GM23248 (cell line): ENCODE data around the gene ARAP1. TPM values are rescaled to one million over a fixed set of nuclear protein-coding genes. Genes with fewer than 3 reads are reported as not detected.

ENCODE experiments used
- DNase-seq: peaks from one replicate; pipeline ENCODE4 v3.0.0-alpha.2; 2015
- H2AFZ ChIP-seq: fragments of 200-600 bp; sonication (generic); 2 replicates; pipeline ENCODE4 v1.6.1; 2016; ENCODE audit warnings: antibody characterized with exemption
- H3F3A ChIP-seq: fragments of 200-600 bp; sonication (generic); 2 replicates; pipeline ENCODE4 v1.6.1; 2016; ENCODE audit warnings: mild to moderate bottlenecking, antibody characterized with exemption, mixed run types; ENCODE audit not compliant: insufficient read depth
- H3K27ac ChIP-seq: fragments of 200-600 bp; sonication (generic); 2 replicates; pipeline ENCODE4 v1.5.1; 2016; ENCODE audit warnings: mild to moderate bottlenecking
- H3K27me3 ChIP-seq: fragments of 200-600 bp; sonication (generic); replicated peaks from 2 replicates; pipeline ENCODE4 v1.6.1; 2016; ENCODE audit warnings: mild to moderate bottlenecking; ENCODE audit not compliant: insufficient read depth
- H3K36me3 ChIP-seq: fragments of 200-600 bp; sonication (generic); 2 replicates; pipeline ENCODE4 v1.6.1; 2016; ENCODE audit warnings: low read depth, mild to moderate bottlenecking
- H3K4me1 ChIP-seq: fragments of 200-600 bp; sonication (generic); 2 replicates; pipeline ENCODE4 v1.6.1; 2016; ENCODE audit warnings: mild to moderate bottlenecking; ENCODE audit not compliant: insufficient read depth
- H3K4me2 ChIP-seq: fragments of 200-600 bp; sonication (generic); one replicate; pipeline ENCODE4 v1.6.1; 2016; ENCODE audit warnings: mild to moderate bottlenecking; ENCODE audit not compliant: unreplicated experiment
- H3K4me3 ChIP-seq: fragments of 200-600 bp; sonication (generic); 2 replicates; pipeline ENCODE4 v1.5.1; 2016; ENCODE audit warnings: mild to moderate bottlenecking
- H3K79me2 ChIP-seq: fragments of 200-600 bp; sonication (generic); 2 replicates; pipeline ENCODE4 v1.6.1; 2016; ENCODE audit warnings: mild to moderate bottlenecking; ENCODE audit not compliant: insufficient read depth
- H3K9ac ChIP-seq: fragments of 200-600 bp; sonication (generic); 2 replicates; pipeline ENCODE4 v1.6.1; 2016; ENCODE audit warnings: mild to moderate bottlenecking
- H3K9me2 ChIP-seq: fragments of 200-600 bp; sonication (generic); 2 replicates; pipeline ENCODE4 v1.6.1; 2016; ENCODE audit warnings: mixed run types, mild to moderate bottlenecking, moderate library complexity; ENCODE audit not compliant: insufficient read depth
- H3K9me3 ChIP-seq: fragments of 200-600 bp; sonication (generic); one replicate; pipeline ENCODE4 v1.6.1; 2017; ENCODE audit warnings: low read depth
- H4K20me1 ChIP-seq: fragments of 200-600 bp; sonication (generic); 2 replicates; pipeline ENCODE4 v1.6.0; 2016; ENCODE audit not compliant: insufficient read depth
- EZH2 ChIP-seq: fragments of 200-600 bp; sonication (generic); IDR thresholded peaks from 2 replicates; pipeline ENCODE4 v1.6.1; 2018; ENCODE audit warnings: antibody characterized with exemption, mild to moderate bottlenecking; ENCODE audit not compliant: insufficient read depth, poor library complexity, severe bottlenecking
- EZH2phosphoT487 ChIP-seq: fragments of 200-600 bp; sonication (generic); IDR thresholded peaks from 2 replicates; pipeline ENCODE4 v1.6.1; 2018; ENCODE audit warnings: antibody characterized with exemption, moderate library complexity, mild to moderate bottlenecking, low read depth; ENCODE audit not compliant: insufficient read depth
- WGBS, 2 experiments: methylation state at CpG; one replicate each; pipeline ENCODE4 v1.1.6; 2015 to 2017; ENCODE audit warnings: low lambda C conversion rate in 2 of 2, low coverage in 1 of 2; ENCODE audit errors: missing lambda C conversion rate in 2 of 2; 5-methylcytosine and 5-hydroxymethylcytosine counted together
- in situ Hi-C: fragments of 300-500 bp; cut with MboI; formaldehyde crosslinking; loops from 2 replicates; pipeline ENCODE4 v1.15.0; 2020
- polyA plus RNA-seq: library from polyadenylated mRNA; unstranded; fragments of >200 nt; fragmentation: Nextera tagmentation; extraction: Ambion mirVana; gene quantifications from 2 replicates; pipeline ENCODE4 v1.2.1, GENCODE V29; 2016
- total RNA-seq: library from RNA; depleted of rRNA; stranded (reverse); fragments of >200 nt; shearing (Covaris generic); gene quantifications from 2 replicates; pipeline ENCODE4 v1.2.3, GENCODE V29; 2014

ARAP1 gene
- total and polyA plus RNA-seq, 2 experiments from 2014 or later: 41.5 to 73.9 TPM

DNA sequence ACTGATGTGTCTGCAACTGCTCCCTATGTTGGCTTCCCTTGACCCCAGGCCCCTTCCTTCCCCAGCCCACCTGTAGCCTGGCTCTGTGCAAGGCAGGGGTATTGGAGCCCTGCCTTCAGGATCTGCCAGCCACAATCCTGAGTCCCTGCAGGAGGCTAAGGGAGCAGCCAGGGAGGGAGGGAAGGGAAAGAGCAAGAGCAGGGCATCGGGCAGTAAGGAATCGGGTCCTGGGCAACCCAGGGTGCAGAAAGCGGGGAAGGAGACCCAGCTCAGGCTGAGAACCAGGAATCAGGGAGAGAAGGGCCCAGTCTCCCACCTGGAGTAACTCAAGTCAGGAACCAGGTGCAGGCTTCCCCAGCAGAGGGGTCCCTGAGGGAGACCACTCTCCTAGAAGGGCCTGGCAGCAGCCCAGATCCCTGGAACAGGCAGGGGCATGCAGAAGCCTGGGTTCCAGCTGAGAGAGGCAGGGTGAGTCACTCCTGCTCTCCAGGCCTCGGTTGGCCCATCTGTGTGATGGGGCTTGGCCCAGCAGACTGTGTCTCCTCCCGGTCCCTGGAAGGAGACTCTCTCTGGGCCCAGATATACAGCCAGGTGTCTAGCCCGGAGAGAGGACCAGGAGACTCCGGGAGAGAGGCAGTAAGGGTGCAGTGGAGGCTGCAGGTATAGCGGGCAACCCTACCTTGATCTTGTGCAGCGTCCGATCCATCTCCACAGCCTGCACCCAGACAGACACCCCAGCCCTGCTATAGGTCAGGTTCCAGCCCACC, 28.3 kb upstream of the ARAP1 start:
- Histone ChIP-seq H3K36me3 (no peaks in the 10 kb centered on the region), H3K9me3 (no peaks in the 10 kb centered on the region), H3K79me2 (no peaks in the 10 kb centered on the region), H3F3A (no peaks in the 10 kb centered on the region), H3K4me1 (no peaks in the 10 kb centered on the region), H3K27ac (no peak overlapping the region), H3K9me2 (no peaks in the 10 kb centered on the region), H3K9ac (no peak overlapping the region), H3K27me3 (no peaks in the 10 kb centered on the region), H4K20me1 (no peaks in the 10 kb centered on the region), H3K4me2 (no peak overlapping the region), H3K4me3 (peak overlapping the region; percentile 54; the same call in 1 of the 2 replicates), H2AFZ (no peak overlapping the region)
- TF ChIP-seq EZH2 (no peak), EZH2phosphoT487 (no peak)
- 92 to 95% methylated on average over 10 of the region's 10 CpGs for WGBS, 2 experiments
- DNase-seq: no peak
- in situ Hi-C loops: no loop called here

DNA sequence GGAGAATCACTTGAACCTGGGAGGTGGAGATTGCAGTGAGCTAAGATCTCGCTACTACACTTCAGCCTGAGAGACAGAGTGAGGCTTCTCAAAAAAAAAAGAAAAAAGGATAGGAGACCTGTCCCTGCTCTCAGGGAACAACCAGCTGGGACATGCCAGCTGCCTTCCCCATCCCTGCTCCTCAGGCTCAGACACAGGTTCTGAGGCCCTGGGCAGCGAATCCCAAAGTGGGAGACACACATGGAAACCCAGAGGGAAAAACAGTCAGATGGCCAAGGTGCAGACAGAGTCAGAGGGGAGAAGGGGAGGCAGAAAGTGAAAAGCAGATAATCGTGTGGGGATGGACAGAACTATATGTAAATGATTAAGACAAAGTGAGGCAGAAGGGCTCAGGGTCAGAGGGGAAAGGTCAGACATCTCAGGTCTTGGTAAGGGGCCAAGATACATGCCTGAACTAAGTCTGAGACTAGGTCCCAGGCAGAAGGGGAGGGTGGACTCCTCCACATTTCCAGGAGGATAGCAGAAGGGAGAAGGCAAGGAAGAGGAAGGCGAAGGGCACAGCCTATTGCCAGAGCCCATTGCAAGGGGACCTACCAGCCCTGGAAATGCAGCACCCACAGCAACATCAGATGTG, 27.4 kb upstream of the ARAP1 start:
- no peak for TF ChIP-seq EZH2
- TF ChIP-seq EZH2phosphoT487: no peak
- Histone ChIP-seq H3K79me2 (no peaks in the 10 kb centered on the region), H3K4me1 (no peaks in the 10 kb centered on the region), H3K4me3 (no peak overlapping the region), H4K20me1 (no peaks in the 10 kb centered on the region), H2AFZ (no peak overlapping the region), H3K9ac (no peak overlapping the region), H3K4me2 (no peak overlapping the region), H3K9me3 (no peaks in the 10 kb centered on the region), H3K9me2 (no peaks in the 10 kb centered on the region), H3K27ac (no peak overlapping the region), H3K36me3 (no peaks in the 10 kb centered on the region), H3F3A (no peaks in the 10 kb centered on the region), H3K27me3 (no peaks in the 10 kb centered on the region)
- in situ Hi-C loops: no loop called here
- no peak for DNase-seq
- 82 to 86% methylated on average over 4 of the region's 4 CpGs for WGBS, 2 experiments

DNA sequence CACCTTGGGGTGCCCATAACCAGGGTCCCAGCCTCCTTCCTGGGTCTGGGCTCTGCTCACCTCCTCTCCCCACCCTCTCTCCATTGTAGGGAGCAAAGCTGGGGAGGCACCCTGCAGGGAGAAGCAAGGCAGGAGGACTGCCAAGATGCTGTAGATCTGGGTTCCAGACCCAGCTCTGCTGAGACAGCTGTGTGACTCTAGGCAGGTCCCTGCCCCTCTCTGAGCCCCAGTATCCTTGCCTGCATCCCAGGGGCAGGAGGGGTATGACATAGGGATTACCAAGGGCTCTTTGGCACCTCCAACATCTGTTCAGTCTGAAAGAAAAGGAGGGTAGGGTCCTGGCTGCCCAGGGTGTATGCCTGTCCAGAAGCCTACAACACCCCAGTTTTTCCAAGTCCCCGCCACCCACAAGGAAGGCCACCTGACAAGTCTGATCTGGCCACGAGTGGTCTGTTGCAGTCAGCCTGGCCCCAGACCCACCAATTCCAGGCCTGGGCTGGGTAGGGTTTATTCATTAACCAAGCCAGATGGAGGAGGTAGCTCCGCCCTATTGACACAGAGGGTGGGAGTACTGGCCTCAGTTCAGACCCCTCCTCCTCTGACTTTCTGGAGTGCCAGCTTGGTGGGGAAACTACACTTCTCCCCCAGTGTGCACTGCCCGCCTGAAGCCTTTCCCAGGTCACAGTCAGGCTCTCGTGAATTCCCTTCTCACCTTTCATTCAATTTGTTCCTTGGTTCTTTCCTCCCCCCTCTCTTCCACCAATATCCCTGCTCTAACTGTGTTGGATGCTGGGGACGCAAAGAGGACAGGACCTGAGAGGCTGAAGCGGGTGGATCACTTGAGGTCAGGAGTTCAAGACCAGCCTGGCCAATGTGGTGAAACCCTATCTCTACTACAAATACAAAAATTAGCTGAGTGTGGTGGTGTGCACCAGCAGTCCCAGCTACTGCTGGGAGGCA, 26.6 kb upstream of the ARAP1 start:
- no peak for DNase-seq
- no peaks in the 10 kb centered on the region for H3K9me2 ChIP-seq
- no peaks in the 10 kb centered on the region for H3K79me2 ChIP-seq
- no peaks in the 10 kb centered on the region for H4K20me1 ChIP-seq
- no peaks in the 10 kb centered on the region for H3K9me3 ChIP-seq
- H3K9ac ChIP-seq: no peak overlapping the region
- no peak overlapping the region for H2AFZ ChIP-seq
- H3K4me2 ChIP-seq: no peak overlapping the region
- no peak overlapping the region for H3K27ac ChIP-seq
- peaks cover 2% of the 10 kb centered on the region; the same call in 1 of the 2 replicates for H3K4me1 ChIP-seq
- WGBS, 2 experiments: 91 to 96% methylated on average over 7 of the region's 7 CpGs
- no peak overlapping the region for H3K4me3 ChIP-seq
- peaks cover 2% of the 10 kb centered on the region for H3F3A ChIP-seq
- H3K36me3 ChIP-seq: no peaks in the 10 kb centered on the region
- in situ Hi-C loops: no loop called here
- no peaks in the 10 kb centered on the region for H3K27me3 ChIP-seq
- no peak for TF ChIP-seq EZH2
- no peak for TF ChIP-seq EZH2phosphoT487

DNA sequence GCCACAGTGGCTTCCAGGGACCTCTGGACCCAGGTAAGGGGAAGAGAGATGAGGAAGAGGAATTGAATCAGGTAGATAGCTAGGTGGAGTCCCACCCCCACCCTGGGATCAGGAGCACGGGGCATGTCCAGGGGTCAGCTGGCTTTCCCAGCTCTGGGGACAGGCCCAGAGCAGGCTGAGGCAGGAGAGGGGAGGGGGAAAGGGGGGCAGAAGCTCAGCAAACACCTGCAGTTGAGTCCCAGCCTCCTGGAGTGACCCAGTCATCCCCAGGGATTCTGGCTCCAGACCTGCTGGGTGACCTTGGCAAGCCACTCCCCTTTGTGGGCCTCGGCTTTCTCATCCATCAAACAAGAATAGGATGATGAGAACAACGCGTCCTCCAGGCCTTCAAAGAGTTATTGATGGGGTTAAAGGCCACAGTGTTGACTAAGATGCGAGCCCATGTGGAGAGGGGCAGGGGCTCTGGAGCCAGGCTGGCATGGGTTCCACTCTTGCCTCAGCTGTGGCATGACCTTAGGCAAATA, 25.6 kb upstream of the ARAP1 start:
- Histone ChIP-seq H3K9me2 (no peaks in the 10 kb centered on the region), H3F3A (peaks cover 11% of the 10 kb centered on the region), H4K20me1 (no peaks in the 10 kb centered on the region), H3K4me3 (no peak overlapping the region), H3K27ac (no peak overlapping the region), H3K4me2 (no peak overlapping the region), H3K4me1 (peaks cover 10% of the 10 kb centered on the region), H3K27me3 (no peaks in the 10 kb centered on the region), H3K9me3 (no peaks in the 10 kb centered on the region), H2AFZ (no peak overlapping the region), H3K36me3 (no peaks in the 10 kb centered on the region), H3K79me2 (no peaks in the 10 kb centered on the region), H3K9ac (no peak overlapping the region)
- in situ Hi-C loops: no loop called here
- DNase-seq: no peak
- TF ChIP-seq EZH2 (no peak), EZH2phosphoT487 (no peak)
- 93 to 95% methylated on average over 5 of the region's 5 CpGs for WGBS, 2 experiments
